Astrocyte (in vitro differentiated cells and primary cell): ENCODE measurements around the gene LRRFIP1. TPM values are rescaled to one million over a fixed set of nuclear protein-coding genes. Genes with fewer than 3 reads are reported as not detected.
A peak's percentile ranks its signal among the peaks of the same experiment; 100 is the strongest.

Experiments
- DNase-seq: peaks from one replicate; pipeline ENCODE4 v3.0.0-alpha.2; 2010; ENCODE audit warnings: low read depth
- FAIRE-seq: peaks from 2 replicates; lab custom pipeline; 2011; peaks lifted over from hg19 to GRCh38; lab: Jason Lieb, UNC
- H2AFZ ChIP-seq: 2 replicates; pipeline ENCODE4 v1.6.0; 2012; ENCODE audit warnings: low read depth, low read length, inconsistent platforms
- H3K27ac ChIP-seq: 2 replicates; pipeline ENCODE4 v1.5.1; 2011; ENCODE audit warnings: low read depth, low read length, inconsistent platforms
- H3K27me3 ChIP-seq: 2 replicates; pipeline ENCODE4 v1.6.0; 2011; ENCODE audit warnings: low read length, inconsistent platforms; ENCODE audit not compliant: insufficient read depth
- H3K36me3 ChIP-seq: 2 replicates; pipeline ENCODE4 v1.5.1; 2011; ENCODE audit warnings: low read length, inconsistent platforms; ENCODE audit not compliant: insufficient read depth
- H3K4me1 ChIP-seq: 2 replicates; pipeline ENCODE4 v1.5.1; 2011; ENCODE audit warnings: low read length, inconsistent platforms; ENCODE audit not compliant: insufficient read depth
- H3K4me2 ChIP-seq: 2 replicates; pipeline ENCODE4 v1.6.0; 2012; ENCODE audit warnings: low read length, inconsistent platforms
- H3K4me3 ChIP-seq: 2 replicates; pipeline ENCODE4 v1.5.1; 2011; ENCODE audit warnings: low read depth, mild to moderate bottlenecking, low read length, inconsistent platforms; ENCODE audit not compliant: insufficient read depth
- H3K79me2 ChIP-seq: 2 replicates; pipeline ENCODE4 v1.6.0; 2012; ENCODE audit warnings: mild to moderate bottlenecking, low read length, inconsistent platforms; ENCODE audit not compliant: insufficient read depth
- H3K9ac ChIP-seq: 2 replicates; pipeline ENCODE4 v1.6.0; 2012; ENCODE audit warnings: mild to moderate bottlenecking, low read length, inconsistent platforms
- H3K9me3 ChIP-seq: 2 replicates; pipeline ENCODE4 v1.5.1; 2012; ENCODE audit warnings: low read depth, mild to moderate bottlenecking, low read length, inconsistent platforms; ENCODE audit not compliant: insufficient read depth
- H4K20me1 ChIP-seq: 2 replicates; pipeline ENCODE4 v1.6.0; 2012; ENCODE audit warnings: low read length, inconsistent platforms; ENCODE audit not compliant: insufficient read depth
- H3K27ac Mint-ChIP-seq: one replicate; pipeline ENCODE4 v1.8.0; 2021; ENCODE audit warnings: mild to moderate bottlenecking, mixed read lengths; ENCODE audit not compliant: unreplicated experiment
- H3K27me3 Mint-ChIP-seq: one replicate; pipeline ENCODE4 v1.8.0; 2021; ENCODE audit warnings: low read depth, mixed read lengths; ENCODE audit not compliant: unreplicated experiment
- H3K36me3 Mint-ChIP-seq: one replicate; pipeline ENCODE4 v1.8.0; 2021; ENCODE audit warnings: low read depth, mixed read lengths; ENCODE audit not compliant: unreplicated experiment
- H3K4me1 Mint-ChIP-seq: one replicate; pipeline ENCODE4 v1.8.0; 2021; ENCODE audit warnings: low read depth, mixed read lengths; ENCODE audit not compliant: unreplicated experiment
- H3K4me3 Mint-ChIP-seq: one replicate; pipeline ENCODE4 v1.8.0; 2021; ENCODE audit warnings: mild to moderate bottlenecking, moderate library complexity, mixed read lengths; ENCODE audit not compliant: unreplicated experiment
- H3K9me3 Mint-ChIP-seq: one replicate; pipeline ENCODE4 v1.8.0; 2021; ENCODE audit warnings: mild to moderate bottlenecking, mixed read lengths; ENCODE audit not compliant: unreplicated experiment
- CTCF ChIP-seq: IDR thresholded peaks from 2 replicates; pipeline ENCODE4 v1.5.1; 2011; ENCODE audit warnings: low read depth, mild to moderate bottlenecking, inconsistent platforms, low read length, moderate library complexity; ENCODE audit not compliant: insufficient read depth
- EZH2 ChIP-seq: IDR thresholded peaks from 2 replicates; pipeline ENCODE4 v1.6.1; 2012; ENCODE audit warnings: mild to moderate bottlenecking, low read length, inconsistent platforms; ENCODE audit not compliant: insufficient read depth
- total RNA-seq: library from RNA; stranded (reverse); gene quantifications from 2 replicates; pipeline ENCODE4 v1.2.1, GENCODE V29; 2021

The LRRFIP1 gene
- total RNA-seq, 1 donor from 2014 or later, result 83.3 TPM

GRCh38 chr2:237790353-237790752, 163.0 kb downstream of the LRRFIP1 start:
- H3K9me3 ChIP-seq, result peaks cover 12% of the 10 kb centered on the region
- H3K4me1 ChIP-seq, result no peaks in the 10 kb centered on the region
- H2AFZ ChIP-seq, result no peak overlapping the region
- no peak overlapping the region for H3K9ac ChIP-seq
- Mint-ChIP-seq H3K9me3 (peaks cover 14% of the 10 kb centered on the region), H3K36me3 (peaks cover 21% of the 10 kb centered on the region), H3K4me1 (peaks cover 2% of the 10 kb centered on the region), H3K27ac (no peak overlapping the region), H3K27me3 (no peaks in the 10 kb centered on the region), H3K4me3 (no peak overlapping the region)
- no peak for FAIRE-seq
- no peaks in the 10 kb centered on the region for H3K27me3 ChIP-seq
- TF ChIP-seq EZH2, result no peak
- no peak overlapping the region for H3K27ac ChIP-seq
- no peak overlapping the region for H3K4me3 ChIP-seq
- peak overlapping the region; percentile 1 for H3K4me2 ChIP-seq
- no peaks in the 10 kb centered on the region for H3K79me2 ChIP-seq
- peaks cover 3% of the 10 kb centered on the region for H3K36me3 ChIP-seq
- H4K20me1 ChIP-seq, result no peaks in the 10 kb centered on the region
- DNase-seq, result peak; percentile 22

- no peaks in the 10 kb centered on the region for H3K36me3 ChIP-seq
- no peak overlapping the region for H3K4me3 ChIP-seq
- peaks cover 2% of the 10 kb centered on the region for H3K9me3 ChIP-seq
- no peaks in the 10 kb centered on the region for H4K20me1 ChIP-seq
- H3K4me2 ChIP-seq, result no peak overlapping the region
- no peaks in the 10 kb centered on the region for H3K79me2 ChIP-seq
- H3K4me3 Mint-ChIP-seq, result no peak overlapping the region
- TF ChIP-seq CTCF, result peak; percentile 9
- TF ChIP-seq EZH2, result no peak
- H3K9me3 Mint-ChIP-seq, result peaks cover 6% of the 10 kb centered on the region
- H3K27ac ChIP-seq, result no peak overlapping the region
- no peaks in the 10 kb centered on the region for H3K27me3 ChIP-seq
- DNase-seq (no peak), FAIRE-seq (no peak)
- H2AFZ ChIP-seq, result no peak overlapping the region
- no peaks in the 10 kb centered on the region for H3K27me3 Mint-ChIP-seq
- H3K36me3 Mint-ChIP-seq, result peaks cover 13% of the 10 kb centered on the region
- H3K4me1 Mint-ChIP-seq, result no peaks in the 10 kb centered on the region
- H3K4me1 ChIP-seq, result no peaks in the 10 kb centered on the region
- no peak overlapping the region for H3K9ac ChIP-seq
- no peak overlapping the region for H3K27ac Mint-ChIP-seq
Observed at GRCh38 chr2:237791977-237792727, 164.8 kb downstream of the LRRFIP1 start.

- peaks cover 2% of the 10 kb centered on the region for H3K4me1 Mint-ChIP-seq
- FAIRE-seq (no peak), DNase-seq (no peak)
- Histone ChIP-seq H2AFZ (no peak overlapping the region), H3K79me2 (no peaks in the 10 kb centered on the region), H3K27me3 (no peaks in the 10 kb centered on the region), H3K4me3 (no peak overlapping the region), H3K4me1 (no peaks in the 10 kb centered on the region), H3K9ac (no peak overlapping the region), H3K4me2 (no peak overlapping the region), H4K20me1 (no peaks in the 10 kb centered on the region), H3K9me3 (no peaks in the 10 kb centered on the region), H3K36me3 (no peaks in the 10 kb centered on the region), H3K27ac (no peak overlapping the region)
- H3K27me3 Mint-ChIP-seq, result no peaks in the 10 kb centered on the region
- H3K27ac Mint-ChIP-seq, result no peak overlapping the region
- H3K9me3 Mint-ChIP-seq, result no peaks in the 10 kb centered on the region
- peaks cover 1% of the 10 kb centered on the region for H3K36me3 Mint-ChIP-seq
- no peak overlapping the region for H3K4me3 Mint-ChIP-seq
- no peak for TF ChIP-seq CTCF
- no peak for TF ChIP-seq EZH2
Observed at GRCh38 chr2:237797253-237797652, 169.9 kb downstream of the LRRFIP1 start.
